Measurements from ENCODE around the gene SPO11. TPM values are rescaled to one million over a fixed set of nuclear protein-coding genes. Genes with fewer than 3 reads are reported as not detected.

Gene SPO11
- total RNA-seq, 1 donor from 2014 or later = 10.8 TPM

DNA sequence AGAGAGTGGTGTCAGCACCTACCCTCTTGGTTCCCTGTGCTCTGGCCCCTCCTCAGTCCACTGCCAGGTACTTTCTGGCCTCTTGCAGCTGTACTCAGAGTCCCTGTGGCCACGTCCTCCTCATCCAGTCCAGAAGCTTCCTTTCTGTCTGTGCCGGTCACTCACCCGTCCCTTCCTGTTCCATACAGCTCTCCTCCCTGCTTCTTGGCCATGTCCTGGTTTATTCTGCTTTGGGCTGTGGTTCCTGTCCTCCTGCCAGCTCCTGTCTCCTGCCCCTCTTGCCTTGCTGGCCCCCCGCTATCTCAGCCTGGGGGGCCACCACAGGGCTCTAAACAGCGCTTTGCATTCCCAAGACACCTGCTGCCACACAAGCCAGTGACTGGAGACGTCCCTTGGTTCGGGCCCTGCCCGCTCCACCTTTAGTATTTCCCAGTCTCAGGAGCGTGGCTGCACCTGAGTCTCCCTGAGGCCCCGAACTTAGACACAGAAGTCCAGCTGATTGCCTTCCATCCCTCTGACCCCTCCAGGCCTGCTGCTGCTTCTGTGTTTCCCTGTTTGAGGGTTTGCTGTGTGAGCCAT, 46.1 kb downstream of the SPO11 start:
- no peak for DNase-seq (ENCODE audit: low spot score)

DNA sequence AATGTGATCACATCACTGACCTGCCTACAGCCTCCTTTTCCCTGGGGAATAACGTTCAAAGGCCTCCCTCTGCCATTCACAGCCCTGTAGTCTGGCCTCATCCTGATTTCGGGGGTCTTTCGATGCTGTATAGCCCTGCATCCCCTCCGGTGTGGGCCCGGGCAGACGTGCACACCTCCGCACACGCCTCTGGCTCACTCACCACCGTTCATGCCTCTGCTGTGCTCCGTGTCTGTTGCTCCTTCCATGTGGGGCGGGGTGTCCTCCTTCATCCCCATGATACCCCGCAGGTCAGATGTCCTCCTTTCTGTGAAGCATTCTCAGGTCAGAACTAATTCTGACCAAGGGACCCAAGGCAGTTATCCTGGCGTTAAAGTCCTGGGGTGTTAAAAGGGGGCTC, 47.7 kb downstream of the SPO11 start:
- DNase-seq (ENCODE audit: low spot score) = no peak

DNA sequence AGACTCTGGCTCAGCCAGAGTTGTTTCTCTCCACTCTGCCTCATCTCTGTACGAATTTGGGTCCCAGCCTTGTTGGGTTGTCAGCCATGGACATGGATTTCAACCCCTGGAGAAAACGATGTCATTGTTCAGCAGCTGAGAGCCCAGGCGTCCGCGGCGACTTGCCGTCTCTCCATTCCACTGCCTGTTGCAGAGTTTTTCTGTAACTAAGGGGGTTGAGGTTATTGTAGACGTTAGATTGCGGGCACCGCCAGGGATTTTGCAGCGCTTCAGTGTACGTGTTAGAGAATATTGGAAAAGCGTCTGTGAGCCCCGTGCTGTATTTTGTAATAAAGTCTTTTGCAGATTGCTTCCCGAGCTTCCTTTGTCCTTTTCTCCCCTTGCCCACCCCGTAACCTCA, 48.5 kb downstream of the SPO11 start:
- no peak for DNase-seq (ENCODE audit: low spot score)

DNA sequence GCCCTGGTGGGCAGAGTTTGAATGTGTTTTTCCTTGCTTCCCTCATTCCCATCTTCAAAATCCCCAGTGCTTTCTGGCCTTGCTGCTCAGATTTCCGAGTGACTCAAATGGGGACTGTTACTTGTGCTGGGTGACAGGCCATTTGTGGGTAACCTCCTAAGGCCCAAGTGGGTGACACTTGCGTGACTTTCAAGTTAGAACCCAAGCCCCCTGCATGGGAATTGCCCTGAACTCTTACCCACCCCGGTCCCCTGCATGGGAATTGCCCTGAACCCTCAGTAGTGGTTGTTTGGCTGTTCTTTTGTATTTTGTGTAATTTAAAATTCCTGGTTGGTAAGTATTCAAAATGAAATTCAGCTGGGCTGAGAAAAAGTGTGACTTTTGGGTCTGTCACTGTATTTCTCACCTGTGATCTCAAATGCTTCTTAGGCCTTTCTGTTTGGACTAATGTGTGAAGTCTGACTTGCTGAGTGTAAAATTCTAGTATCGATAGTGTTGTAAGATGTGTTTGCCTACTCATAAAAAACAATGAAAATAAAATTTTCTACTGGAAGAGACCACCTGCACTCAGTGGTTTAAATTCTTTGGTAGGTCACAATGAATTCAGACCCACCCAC, 49.2 kb downstream of the SPO11 start:
- DNase-seq (ENCODE audit: low spot score) = no peak

- DNase-seq (ENCODE audit: low spot score) = no peak
Measured at GRCh38 chr20:57379263-57379647, 49.7 kb downstream of the SPO11 start.

- no peak for DNase-seq (ENCODE audit: low spot score)
Measured at GRCh38 chr20:57380081-57380750, 50.6 kb downstream of the SPO11 start.

DNA sequence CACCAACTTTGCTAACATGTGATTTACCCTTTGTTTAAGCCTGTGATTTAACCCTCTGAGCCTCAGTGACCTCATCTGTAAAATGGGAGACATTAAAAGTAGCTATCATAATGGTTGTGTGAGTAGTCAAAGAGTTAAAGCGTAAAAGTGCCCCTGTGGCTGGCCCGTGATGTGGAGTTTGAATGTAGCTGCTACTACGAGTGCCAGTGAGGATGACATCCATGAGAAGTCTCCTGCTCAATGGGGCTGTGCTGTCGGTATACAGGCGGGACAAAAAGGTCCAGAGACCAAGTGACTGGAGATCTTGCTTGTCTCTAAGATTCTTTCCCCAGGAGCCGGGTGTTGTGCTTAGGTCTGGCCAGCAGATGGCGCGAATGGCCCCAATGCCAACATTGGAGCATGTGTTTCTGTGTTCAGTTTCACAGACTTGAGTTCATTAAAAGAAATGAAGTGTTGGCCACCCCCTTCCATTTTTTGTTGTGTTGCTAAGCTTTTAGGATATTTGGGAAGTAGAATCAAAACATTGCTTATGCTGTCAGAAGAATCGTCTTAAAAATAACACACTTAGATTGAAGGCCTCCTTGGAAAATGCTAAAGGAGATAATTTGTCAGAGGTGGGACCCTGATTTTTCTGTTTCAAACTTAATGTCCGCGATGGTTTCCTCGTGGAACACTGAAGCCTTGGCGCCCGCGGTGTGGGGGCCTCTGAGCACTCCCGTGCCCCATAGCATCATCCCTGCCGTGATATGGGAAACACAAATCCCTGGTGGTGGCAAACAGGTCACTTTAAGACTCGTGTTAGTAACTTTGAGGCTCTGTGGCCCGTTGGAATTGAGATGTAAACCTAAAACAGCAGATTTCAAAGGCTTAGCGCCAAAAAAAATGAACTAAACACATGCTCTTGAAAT, 52.2 kb downstream of the SPO11 start:
- peak; percentile 80 for DNase-seq (ENCODE audit: low spot score)

DNA sequence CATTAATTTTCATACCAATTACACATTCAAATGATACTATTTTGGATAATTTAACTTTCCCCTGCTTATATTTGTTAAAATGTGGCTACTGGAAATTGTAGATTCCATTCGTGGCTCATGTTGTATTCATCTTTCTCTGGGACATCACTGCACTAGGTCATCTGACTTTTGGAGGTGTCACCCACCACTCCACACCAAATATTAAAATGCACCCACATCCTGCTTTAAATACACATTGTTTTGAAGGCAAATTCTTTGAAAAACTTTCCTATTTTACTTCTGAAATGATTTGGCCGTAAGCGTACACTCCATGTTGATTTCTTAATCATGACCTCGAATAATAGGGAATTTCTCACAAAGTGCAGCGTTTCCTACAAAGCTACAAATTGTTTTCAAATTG, 52.9 kb downstream of the SPO11 start:
- no peak for DNase-seq (ENCODE audit: low spot score)

DNA sequence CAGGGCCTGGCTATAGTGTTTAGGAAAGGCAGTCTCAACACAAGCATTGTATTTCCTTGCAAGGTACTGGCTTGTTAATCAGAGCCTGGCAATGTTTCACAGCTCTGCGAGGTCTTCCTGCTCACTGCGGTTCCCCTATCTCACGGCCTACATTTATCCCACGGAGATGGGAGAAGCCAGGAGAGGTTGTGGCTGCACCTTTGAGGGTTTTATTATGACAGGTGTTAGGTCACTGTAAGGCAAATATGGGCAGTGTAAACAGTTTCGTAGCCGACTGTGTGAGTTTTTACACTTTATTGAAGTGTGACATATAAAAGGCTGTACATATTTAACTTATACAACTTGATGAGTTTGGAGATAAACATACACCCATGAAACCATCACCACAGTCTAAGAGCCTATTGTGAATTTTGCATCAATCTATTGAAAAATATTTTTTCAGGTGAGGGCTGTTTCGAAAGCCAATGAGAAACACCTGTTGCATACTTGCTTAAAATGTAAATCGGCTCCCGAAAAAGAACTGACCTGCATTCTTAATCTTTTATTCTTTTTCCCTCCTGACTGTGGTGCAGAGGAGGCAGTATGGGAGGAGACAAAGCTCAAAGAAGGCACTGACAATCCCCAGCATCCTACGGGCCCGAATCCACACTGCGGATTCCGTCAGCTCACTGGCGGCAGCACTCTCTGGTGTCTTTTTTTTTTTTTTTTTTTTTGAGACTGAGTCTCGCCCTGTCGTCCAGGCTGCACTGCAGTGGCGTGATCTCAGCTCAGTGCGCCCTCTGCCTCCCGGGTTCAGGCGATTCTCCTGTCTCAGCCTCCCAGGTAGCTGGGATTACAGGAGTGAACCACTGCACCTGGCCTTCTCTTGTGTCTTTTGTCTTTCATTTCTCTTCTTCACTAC, 54.1 kb downstream of the SPO11 start:
- DNase-seq (ENCODE audit: low spot score) = no peak

DNA sequence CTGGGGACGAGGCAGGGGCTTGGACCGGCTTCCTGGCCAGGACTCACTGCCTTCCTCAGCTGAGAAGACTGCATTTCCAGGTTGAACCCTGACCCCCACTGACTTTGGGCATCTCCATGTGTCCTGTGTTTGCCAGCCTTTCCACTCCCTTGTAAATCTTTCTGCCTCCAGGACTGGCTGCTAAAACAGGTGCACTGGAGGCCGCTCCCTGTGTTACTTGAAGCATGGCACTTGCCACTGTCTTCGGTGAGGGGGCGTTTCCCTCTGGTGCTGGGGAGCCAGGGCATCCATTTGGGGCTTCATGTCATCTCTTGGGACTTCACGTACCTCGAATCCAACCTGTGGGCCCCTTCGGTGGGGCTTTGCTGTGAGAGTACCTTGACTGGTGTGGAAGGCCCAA, 54.9 kb downstream of the SPO11 start:
- no peak for DNase-seq (ENCODE audit: low spot score)

- DNase-seq (ENCODE audit: low spot score) = peak; percentile 27
Measured at GRCh38 chr20:57384953-57385761, 55.6 kb downstream of the SPO11 start.

- no peak for DNase-seq (ENCODE audit: low spot score)
Measured at GRCh38 chr20:57385940-57386339, 56.3 kb downstream of the SPO11 start.

GRCh38 chr20:57386762-57387161, 57.2 kb downstream of the SPO11 start:
- no peak for DNase-seq (ENCODE audit: low spot score)

- no peak for DNase-seq (ENCODE audit: low spot score)
Measured at GRCh38 chr20:57387463-57387862, 57.9 kb downstream of the SPO11 start.

- DNase-seq (ENCODE audit: low spot score) = no peak
Measured at GRCh38 chr20:57387945-57388371, 58.4 kb downstream of the SPO11 start.

- peak; percentile 86 for DNase-seq (ENCODE audit: low spot score)
Measured at GRCh38 chr20:57388953-57389694, 59.5 kb downstream of the SPO11 start.

DNA sequence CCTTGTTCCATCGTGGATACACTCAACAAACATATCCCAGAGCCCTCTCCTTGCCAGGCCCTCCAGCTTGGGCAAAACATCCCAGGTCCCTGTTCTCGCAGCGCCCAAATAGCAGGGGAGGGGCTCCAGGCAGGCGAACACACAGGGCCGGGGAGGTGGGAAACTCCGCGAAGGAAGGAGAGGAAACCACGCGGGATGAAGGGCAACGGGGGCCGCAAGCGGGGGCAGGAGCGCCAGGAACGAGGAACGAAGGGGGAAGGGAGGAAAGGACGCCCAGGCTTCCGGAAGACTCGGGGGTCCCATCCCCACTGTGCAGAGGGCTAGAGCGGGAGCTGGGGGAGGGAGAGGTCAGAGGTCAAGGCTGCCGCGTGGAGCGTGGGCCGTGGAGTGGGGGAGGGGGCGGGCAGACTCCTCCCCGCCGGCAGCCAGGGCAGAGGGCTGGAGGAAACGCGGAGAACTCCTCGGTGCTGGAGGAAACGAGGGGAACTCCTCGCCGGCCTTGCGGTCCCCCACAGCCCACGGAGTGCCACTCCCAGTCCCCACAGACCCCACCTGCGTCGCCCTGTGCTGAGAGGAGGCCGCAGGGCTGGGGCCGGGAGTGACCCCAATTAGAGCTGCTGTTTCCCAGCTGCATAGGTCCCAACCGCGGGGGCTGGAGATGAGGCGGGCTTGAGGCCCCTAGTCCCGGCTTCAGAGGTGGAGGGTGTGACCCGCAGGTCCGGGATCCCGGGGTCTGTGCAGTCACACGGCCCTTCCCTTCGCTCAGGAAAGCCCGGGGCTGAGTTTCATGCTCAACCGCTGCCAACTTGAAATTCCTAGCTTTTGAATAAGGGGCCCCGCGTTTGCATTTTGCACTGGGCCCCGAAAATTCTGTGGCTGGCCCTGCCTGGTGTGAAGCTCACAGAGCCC, 60.3 kb downstream of the SPO11 start:
- peak; percentile 26 for DNase-seq (ENCODE audit: low spot score)

Data from umbilical cord (tissue), 2 donors.